NCI-H526 (cell line): ENCODE measurements around the gene MYRF.

ENCODE experiments used
- DNase-seq, 2 experiments: peaks; one replicate each; lab custom pipeline; 2025; lab: John Stamatoyannopoulos, UW

Gene MYRF

GRCh38 chr11:61760946-61761345 is 8.5 kb downstream of the MYRF start:
- DNase-seq = no peak

- DNase-seq = no peak
These were observed 9.2 kb downstream of the MYRF start for GRCh38 chr11:61761440-61762222.

- DNase-seq = no peak
These were observed 9.8 kb downstream of the MYRF start for GRCh38 chr11:61762223-61762615.

GRCh38 chr11:61762798-61763197 is 10.4 kb downstream of the MYRF start:
- no peak for DNase-seq

- no peak for DNase-seq
These were observed 11.6 kb downstream of the MYRF start for GRCh38 chr11:61763930-61764605.

GRCh38 chr11:61764606-61765260 is 12.3 kb downstream of the MYRF start:
- no peak for DNase-seq

- DNase-seq = no peak
These were observed 13.3 kb downstream of the MYRF start for GRCh38 chr11:61765550-61766253.

GRCh38 chr11:61766353-61766841 is 14.0 kb downstream of the MYRF start:
- DNase-seq = no peak

GRCh38 chr11:61768376-61769076 is 16.1 kb downstream of the MYRF start:
- DNase-seq = no peak

- DNase-seq = no peak
These were observed 16.9 kb downstream of the MYRF start for GRCh38 chr11:61769169-61769920.

- DNase-seq = no peak
These were observed 17.7 kb downstream of the MYRF start for GRCh38 chr11:61769946-61770683.

GRCh38 chr11:61771195-61771894 is 18.9 kb downstream of the MYRF start:
- no peak for DNase-seq

GRCh38 chr11:61771985-61772455 is 19.6 kb downstream of the MYRF start:
- no peak for DNase-seq

GRCh38 chr11:61773356-61773755 is 20.9 kb downstream of the MYRF start:
- no peak for DNase-seq

GRCh38 chr11:61773809-61774208 is 21.4 kb downstream of the MYRF start:
- no peak for DNase-seq

- DNase-seq = no peak
These were observed 22.0 kb downstream of the MYRF start for GRCh38 chr11:61774411-61774810.

GRCh38 chr11:61775106-61775505 is 22.7 kb downstream of the MYRF start:
- DNase-seq = no peak

- no peak for DNase-seq
These were observed 23.4 kb downstream of the MYRF start for GRCh38 chr11:61775606-61776554.
